Colonic mucosa (tissue), 4 donors: ENCODE data around the gene EXT2. TPM values are rescaled to one million over a fixed set of nuclear protein-coding genes. Genes with fewer than 3 reads are reported as not detected.

Source experiments
- DNase-seq: peaks from one replicate; pipeline ENCODE4 v3.0.0-alpha.2; 2020
- H3K27ac ChIP-seq: fragments of 200-600 bp; one replicate; pipeline ENCODE4 v1.8.0; 2021
- H3K27me3 ChIP-seq: fragments of 200-600 bp; one replicate; pipeline ENCODE4 v1.8.0; 2021
- H3K36me3 ChIP-seq: fragments of 200-600 bp; one replicate; pipeline ENCODE4 v1.8.0; 2021
- H3K4me1 ChIP-seq: fragments of 200-600 bp; one replicate; pipeline ENCODE4 v1.8.0; 2021; ENCODE audit warnings: mild to moderate bottlenecking
- H3K4me3 ChIP-seq: fragments of 200-600 bp; one replicate; pipeline ENCODE4 v1.8.0; 2021
- H3K9ac ChIP-seq, 2 donors: one replicate each; pipeline ENCODE4 v1.7.0; 2013; ENCODE audit warnings: control low read depth in 2 of 2, low read depth in 2 of 2, low read length in 2 of 2
- H3K9me3 ChIP-seq: fragments of 200-600 bp; one replicate; pipeline ENCODE4 v1.8.0; 2021
- intact Hi-C: fragments of 100-400 bp; cut with DNase I; formaldehyde crosslinking; loops from one replicate; pipeline ENCODE4 v1.14.1; 2022
- total RNA-seq, 2 donors: library from RNA; stranded (reverse); fragmentation: NEBNext Ultra II Directional in 1 of 2; extraction: Animal tissue kit (Norgen Biotek cat#: 25700) in 1 of 2; gene quantifications; one replicate each; pipeline ENCODE4 v1.2.1, GENCODE V29; 2021
- TF ChIP-seq, protein P1 (sequence below): fragments of 200-600 bp; IDR thresholded peaks from one replicate; pipeline ENCODE4 v1.8.0; 2022; ENCODE audit warnings: antibody characterized with exemption, mild to moderate bottlenecking
- donor health status: healthy.
- donor health status: DM: no; HTN: no; CAD: no.
- donor health status: DM: no; HTN: no; CAD: no.

The EXT2 gene
- total RNA-seq, 2 donors from 2014 or later, result 53.2 to 54.7 TPM

DNA sequence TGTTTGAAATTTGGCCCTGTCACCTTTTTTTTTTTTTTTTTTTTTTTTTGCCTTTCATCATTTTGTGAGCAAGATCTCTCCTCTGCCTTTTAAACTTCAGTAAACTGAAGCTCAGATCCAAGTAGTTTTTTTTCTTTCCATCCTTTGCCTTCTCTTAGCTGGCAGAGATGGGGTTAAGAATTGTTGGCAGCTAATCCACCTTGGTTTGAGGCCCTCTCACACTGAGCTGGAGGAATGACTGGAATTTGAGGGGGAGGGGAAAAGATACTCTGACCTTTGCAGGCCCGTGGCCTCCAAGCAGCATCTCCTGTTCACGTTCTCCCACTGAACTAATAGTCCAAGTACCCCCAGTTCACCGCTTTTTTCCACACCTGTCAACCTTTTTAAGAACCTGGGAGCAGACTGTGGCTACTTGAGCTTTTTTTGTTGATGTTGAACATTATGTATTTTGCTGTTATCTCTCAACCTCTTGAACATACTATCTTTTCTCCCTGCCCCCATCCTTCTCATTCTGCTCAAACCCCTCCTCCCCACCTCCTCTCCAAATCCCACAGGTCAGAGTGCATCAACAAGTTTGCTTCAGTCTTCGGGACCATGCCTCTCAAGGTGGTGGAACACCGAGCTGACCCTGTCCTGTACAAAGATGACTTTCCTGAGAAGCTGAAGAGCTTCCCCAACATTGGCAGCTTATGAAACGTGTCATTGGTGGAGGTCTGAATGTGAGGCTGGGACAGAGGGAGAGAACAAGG is 148.3 kb downstream of the EXT2 start:
- H3K27ac ChIP-seq, result no peak overlapping the region
- H3K9me3 ChIP-seq, result no peaks in the 10 kb centered on the region
- no peak overlapping the region for H3K4me3 ChIP-seq
- no peak for DNase-seq
- no peak overlapping the region for H3K9ac ChIP-seq
- intact Hi-C loops, result no loop called here
- no peaks in the 10 kb centered on the region for H3K27me3 ChIP-seq
- TF ChIP-seq, protein P1, sequence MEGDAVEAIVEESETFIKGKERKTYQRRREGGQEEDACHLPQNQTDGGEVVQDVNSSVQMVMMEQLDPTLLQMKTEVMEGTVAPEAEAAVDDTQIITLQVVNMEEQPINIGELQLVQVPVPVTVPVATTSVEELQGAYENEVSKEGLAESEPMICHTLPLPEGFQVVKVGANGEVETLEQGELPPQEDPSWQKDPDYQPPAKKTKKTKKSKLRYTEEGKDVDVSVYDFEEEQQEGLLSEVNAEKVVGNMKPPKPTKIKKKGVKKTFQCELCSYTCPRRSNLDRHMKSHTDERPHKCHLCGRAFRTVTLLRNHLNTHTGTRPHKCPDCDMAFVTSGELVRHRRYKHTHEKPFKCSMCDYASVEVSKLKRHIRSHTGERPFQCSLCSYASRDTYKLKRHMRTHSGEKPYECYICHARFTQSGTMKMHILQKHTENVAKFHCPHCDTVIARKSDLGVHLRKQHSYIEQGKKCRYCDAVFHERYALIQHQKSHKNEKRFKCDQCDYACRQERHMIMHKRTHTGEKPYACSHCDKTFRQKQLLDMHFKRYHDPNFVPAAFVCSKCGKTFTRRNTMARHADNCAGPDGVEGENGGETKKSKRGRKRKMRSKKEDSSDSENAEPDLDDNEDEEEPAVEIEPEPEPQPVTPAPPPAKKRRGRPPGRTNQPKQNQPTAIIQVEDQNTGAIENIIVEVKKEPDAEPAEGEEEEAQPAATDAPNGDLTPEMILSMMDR, result no peak
- peaks cover 4% of the 10 kb centered on the region for H3K36me3 ChIP-seq
- no peaks in the 10 kb centered on the region for H3K4me1 ChIP-seq

DNA sequence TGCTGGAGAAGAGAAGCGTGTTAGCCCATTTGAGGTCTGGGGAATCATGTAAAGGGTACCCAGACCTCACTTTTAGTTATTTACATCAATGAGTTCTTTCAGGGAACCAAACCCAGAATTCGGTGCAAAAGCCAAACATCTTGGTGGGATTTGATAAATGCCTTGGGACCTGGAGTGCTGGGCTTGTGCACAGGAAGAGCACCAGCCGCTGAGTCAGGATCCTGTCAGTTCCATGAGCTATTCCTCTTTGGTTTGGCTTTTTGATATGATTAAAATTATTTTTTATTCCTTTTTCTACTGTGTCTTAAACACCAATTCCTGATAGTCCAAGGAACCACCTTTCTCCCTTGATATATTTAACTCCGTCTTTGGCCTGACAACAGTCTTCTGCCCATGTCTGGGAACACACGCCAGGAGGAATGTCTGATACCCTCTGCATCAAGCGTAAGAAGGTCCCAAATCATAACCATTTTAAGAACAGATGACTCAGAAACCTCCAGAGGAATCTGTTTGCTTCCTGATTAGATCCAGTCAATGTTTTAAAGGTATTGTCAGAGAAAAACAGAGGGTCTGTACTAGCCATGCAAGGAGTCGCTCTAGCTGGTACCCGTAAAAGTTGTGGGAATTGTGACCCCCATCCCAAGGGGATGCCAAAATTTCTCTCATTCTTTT is 149.3 kb downstream of the EXT2 start:
- H3K4me1 ChIP-seq, result no peaks in the 10 kb centered on the region
- H3K27ac ChIP-seq, result no peak overlapping the region
- intact Hi-C loops, result no loop called here
- H3K27me3 ChIP-seq, result no peaks in the 10 kb centered on the region
- no peak overlapping the region for H3K9ac ChIP-seq
- TF ChIP-seq, protein P1, result no peak
- DNase-seq, result no peak
- no peak overlapping the region for H3K4me3 ChIP-seq
- H3K36me3 ChIP-seq, result peaks cover 4% of the 10 kb centered on the region
- H3K9me3 ChIP-seq, result no peaks in the 10 kb centered on the region

DNA sequence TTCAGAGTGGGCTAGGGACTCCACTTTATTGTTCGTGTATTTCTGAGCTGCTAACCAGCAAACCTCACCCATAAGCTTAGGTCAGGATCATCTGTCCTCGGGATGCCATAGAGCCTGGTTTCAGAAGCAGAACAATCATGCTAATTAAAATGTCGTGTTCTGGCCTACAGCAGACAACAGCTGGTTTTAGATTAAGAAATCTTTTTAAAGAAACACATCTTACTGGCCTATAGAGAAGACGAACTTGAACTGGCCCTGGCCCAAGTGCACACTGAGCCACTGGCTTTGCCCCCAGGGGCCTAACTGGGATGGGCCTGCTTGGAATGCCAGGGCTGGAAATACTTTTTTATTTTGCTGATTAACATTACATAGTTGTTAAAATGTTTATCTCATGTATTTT is 151.2 kb downstream of the EXT2 start:
- Histone ChIP-seq H3K27me3 (no peaks in the 10 kb centered on the region), H3K9ac (no peak overlapping the region), H3K4me1 (no peaks in the 10 kb centered on the region), H3K36me3 (peaks cover 4% of the 10 kb centered on the region), H3K9me3 (no peaks in the 10 kb centered on the region), H3K27ac (no peak overlapping the region), H3K4me3 (no peak overlapping the region)
- intact Hi-C loops, result no loop called here
- TF ChIP-seq, protein P1, result no peak
- no peak for DNase-seq

DNA sequence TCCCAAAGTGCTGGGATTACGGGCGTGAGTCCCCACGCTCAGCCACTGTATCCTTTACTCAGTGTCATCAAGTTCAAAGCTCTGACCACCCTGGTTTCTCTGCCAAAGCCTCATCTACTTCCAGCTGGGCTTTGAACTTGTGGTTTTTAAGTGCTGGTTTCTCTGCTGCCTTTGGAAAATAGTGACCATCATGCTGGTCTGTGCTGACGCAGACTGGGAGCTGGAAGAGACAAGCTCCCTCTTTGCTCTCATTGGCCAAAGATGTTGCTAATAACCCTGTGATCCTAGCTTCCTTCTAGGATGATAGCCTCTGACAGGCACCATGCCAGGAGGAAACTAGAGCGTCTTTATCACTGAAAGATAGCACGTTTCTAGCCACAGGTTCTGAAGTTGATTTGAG is 152.0 kb downstream of the EXT2 start:
- H3K4me1 ChIP-seq, result no peaks in the 10 kb centered on the region
- no peak overlapping the region for H3K9ac ChIP-seq
- TF ChIP-seq, protein P1, result no peak
- H3K27ac ChIP-seq, result no peak overlapping the region
- DNase-seq, result no peak
- H3K9me3 ChIP-seq, result no peaks in the 10 kb centered on the region
- H3K4me3 ChIP-seq, result no peak overlapping the region
- H3K27me3 ChIP-seq, result no peaks in the 10 kb centered on the region
- intact Hi-C loops, result no loop called here
- H3K36me3 ChIP-seq, result peaks cover 4% of the 10 kb centered on the region

DNA sequence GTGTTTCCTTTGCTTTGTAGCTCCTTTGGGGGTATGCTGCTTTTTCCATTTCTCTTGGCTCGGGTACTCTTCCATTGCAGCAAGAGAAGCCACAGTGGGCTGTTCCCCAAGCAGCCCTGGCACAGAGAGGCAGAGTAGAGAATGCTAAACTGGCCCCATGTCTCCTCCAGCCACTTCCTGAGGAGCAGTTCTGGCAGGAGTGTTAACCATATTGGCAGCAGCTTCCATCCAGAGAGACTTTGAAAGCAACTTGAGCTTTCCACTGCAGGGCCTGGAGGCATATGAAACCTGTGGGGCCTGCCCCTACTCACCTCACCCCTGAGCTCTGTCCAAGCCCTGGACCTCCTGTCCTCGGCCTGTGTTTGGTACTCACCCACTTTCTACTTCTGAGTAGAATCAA is 152.6 kb downstream of the EXT2 start:
- intact Hi-C loops, result no loop called here
- H3K9ac ChIP-seq, result no peak overlapping the region
- H3K27ac ChIP-seq, result no peak overlapping the region
- TF ChIP-seq, protein P1, result no peak
- H3K36me3 ChIP-seq, result peaks cover 4% of the 10 kb centered on the region
- DNase-seq, result no peak
- H3K9me3 ChIP-seq, result no peaks in the 10 kb centered on the region
- no peaks in the 10 kb centered on the region for H3K4me1 ChIP-seq
- no peak overlapping the region for H3K4me3 ChIP-seq
- no peaks in the 10 kb centered on the region for H3K27me3 ChIP-seq
